Subcutaneous abdominal adipose tissue (tissue), 5 donors: ENCODE data around the gene MBD4.
"Not testable (repeated sequence)": the region's sequence is repeated elsewhere in the genome, so short reads cannot be mapped to it uniquely, and the experiment has no call there.

Experiments
- H3K27ac ChIP-seq: one replicate; pipeline ENCODE4 v1.7.0; 2013; ENCODE audit warnings: low read depth, mild to moderate bottlenecking, inconsistent platforms, low read length, moderate library complexity
- H3K27me3 ChIP-seq, 5 donors: one replicate each; pipeline ENCODE4 v1.7.0; 2013; ENCODE audit warnings: low read length in 5 of 5, inconsistent platforms in 1 of 5; ENCODE audit not compliant: control insufficient read depth in 5 of 5, insufficient read depth in 4 of 5
- H3K36me3 ChIP-seq, 5 donors: one replicate each; pipeline ENCODE4 v1.7.0; 2013; ENCODE audit warnings: low read length in 5 of 5; ENCODE audit not compliant: control insufficient read depth in 5 of 5, insufficient read depth in 5 of 5
- H3K4me1 ChIP-seq, 5 donors: one replicate each; pipeline ENCODE4 v1.7.0; 2013; ENCODE audit warnings: low read length in 5 of 5, mild to moderate bottlenecking in 3 of 5, moderate library complexity in 1 of 5; ENCODE audit not compliant: control insufficient read depth in 5 of 5, insufficient read depth in 5 of 5
- H3K4me3 ChIP-seq, 5 donors: one replicate each; pipeline ENCODE4 v1.7.0; 2013; ENCODE audit warnings: low read length in 5 of 5, low read depth in 1 of 5
- H3K9ac ChIP-seq, 5 donors: one replicate each; pipeline ENCODE4 v1.7.0; 2013; ENCODE audit warnings: low read length in 5 of 5, mild to moderate bottlenecking in 4 of 5, moderate library complexity in 3 of 5
- H3K9me3 ChIP-seq, 5 donors: one replicate each; pipeline ENCODE4 v1.7.0; 2013; ENCODE audit warnings: low read length in 5 of 5; ENCODE audit not compliant: control insufficient read depth in 5 of 5
- donor health status: healthy.
- donor health status: healthy.
- donor health status: healthy.
- donor health status: healthy.
- donor health status: healthy.

MBD4 gene

GRCh38 chr3:129481766-129482332 lies 42.1 kb upstream of the MBD4 start:
- Histone ChIP-seq H3K4me3 (peak overlapping the region in 1 of 5 donors; percentile 27), H3K4me1 (peaks cover 22 to 58% (median 50%) of the 10 kb centered on the region in 5 donors), H3K9me3 (no peaks in the 10 kb centered on the region), H3K9ac (peak overlapping the region in 1 of 5 donors; percentile 41), H3K36me3 (peaks cover 0 to 40% (median 29%) of the 10 kb centered on the region in 5 donors), H3K27ac (peak overlapping the region; percentile 56), H3K27me3 (no peaks in the 10 kb centered on the region)

- H3K27ac ChIP-seq: peak overlapping the region; percentile 56
Observed at GRCh38 chr3:129481225-129481765, 41.5 kb upstream of the MBD4 start.

GRCh38 chr3:129476586-129476985 lies 36.8 kb upstream of the MBD4 start:
- Histone ChIP-seq H3K9ac (no peak overlapping the region), H3K9me3 (no peaks in the 10 kb centered on the region), H3K27me3 (no peaks in the 10 kb centered on the region), H3K27ac (no peak overlapping the region), H3K4me3 (no peak overlapping the region), H3K36me3 (peaks cover 0 to 40% (median 37%) of the 10 kb centered on the region in 5 donors), H3K4me1 (peaks cover 0 to 19% (median 12%) of the 10 kb centered on the region in 5 donors)

More at GRCh38 chr3:129481225-129481765, 41.5 kb upstream of the MBD4 start:
- H3K4me3 ChIP-seq, H3K9ac ChIP-seq, H3K9me3 ChIP-seq, H3K27me3 ChIP-seq: not testable (repeated sequence)
- Histone ChIP-seq H3K4me1 (peaks cover 19 to 52% (median 45%) of the 10 kb centered on the region in 5 donors), H3K36me3 (peaks cover 0 to 46% (median 34%) of the 10 kb centered on the region in 5 donors)

- H3K9me3 ChIP-seq: no peaks in the 10 kb centered on the region
- peaks cover 0 to 12% (median 7%) of the 10 kb centered on the region in 5 donors for H3K4me1 ChIP-seq
- H3K9ac ChIP-seq: no peak overlapping the region
- no peaks in the 10 kb centered on the region for H3K27me3 ChIP-seq
- peaks cover 3 to 47% (median 44%) of the 10 kb centered on the region in 5 donors for H3K36me3 ChIP-seq
- no peak overlapping the region for H3K27ac ChIP-seq
- no peak overlapping the region for H3K4me3 ChIP-seq
Observed at GRCh38 chr3:129475863-129476262, 36.1 kb upstream of the MBD4 start.

- H3K4me3 ChIP-seq: no peak overlapping the region
- no peaks in the 10 kb centered on the region for H3K9me3 ChIP-seq
- no peak overlapping the region for H3K9ac ChIP-seq
- no peak overlapping the region for H3K27ac ChIP-seq
- H3K4me1 ChIP-seq: peaks cover 0 to 5% (median under 1%) of the 10 kb centered on the region in 5 donors
- H3K27me3 ChIP-seq: no peaks in the 10 kb centered on the region
- peaks cover 4 to 45% (median 41%) of the 10 kb centered on the region in 5 donors for H3K36me3 ChIP-seq
Observed at GRCh38 chr3:129474984-129475804, 35.4 kb upstream of the MBD4 start.

- H3K36me3 ChIP-seq: peaks cover 12 to 44% (median 38%) of the 10 kb centered on the region in 5 donors
- H3K27me3 ChIP-seq: no peaks in the 10 kb centered on the region
- no peak overlapping the region for H3K27ac ChIP-seq
- no peaks in the 10 kb centered on the region for H3K9me3 ChIP-seq
- H3K4me3 ChIP-seq: no peak overlapping the region
- peaks cover 0 to 12% (median 0%) of the 10 kb centered on the region in 5 donors for H3K4me1 ChIP-seq
- no peak overlapping the region for H3K9ac ChIP-seq
Observed at GRCh38 chr3:129473769-129474152, 34.0 kb upstream of the MBD4 start.

- Histone ChIP-seq H3K27ac (no peak overlapping the region), H3K9me3 (no peaks in the 10 kb centered on the region), H3K4me1 (peaks cover 0 to 15% (median 0%) of the 10 kb centered on the region in 5 donors), H3K27me3 (no peaks in the 10 kb centered on the region), H3K9ac (no peak overlapping the region), H3K4me3 (no peak overlapping the region), H3K36me3 (peaks cover 12 to 42% (median 35%) of the 10 kb centered on the region in 5 donors)
Observed at GRCh38 chr3:129473067-129473768, 33.5 kb upstream of the MBD4 start.

GRCh38 chr3:129470861-129471260 lies 31.1 kb upstream of the MBD4 start:
- no peaks in the 10 kb centered on the region for H3K27me3 ChIP-seq
- no peak overlapping the region for H3K4me3 ChIP-seq
- no peaks in the 10 kb centered on the region for H3K9me3 ChIP-seq
- H3K4me1 ChIP-seq: peaks cover 0 to 22% (median 7%) of the 10 kb centered on the region in 5 donors
- H3K9ac ChIP-seq: no peak overlapping the region
- H3K27ac ChIP-seq: no peak overlapping the region
- H3K36me3 ChIP-seq: peaks cover 10 to 26% (median 14%) of the 10 kb centered on the region in 5 donors

GRCh38 chr3:129469026-129469425 lies 29.3 kb upstream of the MBD4 start:
- H3K4me3 ChIP-seq: no peak overlapping the region
- H3K27ac ChIP-seq: no peak overlapping the region
- no peak overlapping the region for H3K9ac ChIP-seq
- no peaks in the 10 kb centered on the region for H3K9me3 ChIP-seq
- H3K36me3 ChIP-seq: peaks cover 12 to 36% (median 14%) of the 10 kb centered on the region in 5 donors
- H3K4me1 ChIP-seq: peaks cover 0 to 22% (median 7%) of the 10 kb centered on the region in 5 donors
- no peaks in the 10 kb centered on the region for H3K27me3 ChIP-seq
